GM21515 (cell line): Measurements from ENCODE around the gene NFIX.

Source experiments
- ATAC-seq: cut with Tn5 transposase; IDR thresholded peaks from one replicate; pipeline ENCODE4 v1.9.1; 2021; ENCODE audit not compliant: unreplicated experiment

NFIX gene

DNA sequence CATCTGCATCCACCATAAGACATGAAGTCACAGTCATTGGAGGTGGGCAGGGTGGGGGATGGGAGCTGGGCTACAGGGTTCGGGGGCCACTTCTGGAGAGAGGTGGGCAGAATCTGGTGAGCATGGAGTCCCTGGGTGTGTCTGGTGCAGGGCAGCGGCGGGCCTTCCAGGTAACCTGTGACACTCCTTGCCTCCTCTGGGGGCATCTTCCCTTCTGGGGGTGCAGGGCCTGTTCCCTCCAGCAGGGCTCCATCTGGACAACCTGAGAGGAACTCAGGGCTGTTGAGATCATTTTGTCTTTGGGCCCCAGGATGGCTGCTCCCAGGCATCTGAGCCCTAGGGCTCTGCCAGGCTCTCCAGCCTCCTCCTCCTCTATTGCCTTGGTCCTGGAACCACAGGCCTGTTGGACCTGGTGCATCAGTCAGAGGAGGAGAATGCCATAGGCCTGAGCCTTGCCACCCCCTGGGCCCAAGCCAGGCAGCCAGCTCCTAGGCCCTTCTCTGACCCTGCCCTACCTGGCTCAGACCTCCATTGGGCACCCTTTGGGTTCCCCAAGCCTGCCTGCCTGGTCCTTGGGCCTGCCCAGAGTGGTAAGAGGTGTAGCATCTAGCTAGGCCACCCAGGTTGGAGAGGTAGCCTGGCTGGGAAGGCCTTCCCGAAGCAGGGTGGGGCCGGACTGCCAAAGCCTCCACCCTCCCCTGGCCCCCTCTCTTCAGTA lies 94.0 kb downstream of the NFIX start:
- no peak for ATAC-seq

DNA sequence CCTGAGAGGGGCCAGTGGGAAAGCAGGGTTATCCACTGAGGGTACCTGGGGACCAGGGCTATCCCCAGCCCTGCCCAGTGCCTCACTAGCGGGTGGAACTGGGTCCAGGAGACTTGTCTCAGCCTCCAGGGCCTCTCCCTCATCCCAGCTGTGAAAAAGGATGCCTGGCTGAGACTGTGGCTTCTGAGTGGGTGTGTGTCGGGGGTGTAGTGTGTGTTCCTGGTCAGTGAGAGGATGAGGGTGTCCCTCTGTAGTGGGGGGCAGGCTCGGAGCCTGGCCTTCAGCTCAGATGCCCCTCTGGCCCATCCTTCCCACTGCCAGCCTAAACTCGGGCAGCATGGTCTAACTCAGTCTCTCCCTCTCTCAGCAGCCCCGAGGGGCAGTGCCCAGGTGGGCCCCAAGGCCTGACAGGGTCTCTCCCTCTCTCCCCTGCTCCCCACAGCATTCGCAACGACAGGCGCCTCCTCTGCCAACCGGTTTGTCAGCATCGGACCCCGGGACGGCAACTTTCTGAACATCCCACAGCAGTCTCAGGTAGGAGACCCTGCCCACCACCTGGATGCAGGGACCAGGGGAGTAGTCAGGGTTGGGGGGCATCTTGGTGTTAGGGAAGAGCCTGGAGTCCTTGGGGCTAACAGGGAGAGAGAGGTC lies 94.7 kb downstream of the NFIX start:
- ATAC-seq: no peak

DNA sequence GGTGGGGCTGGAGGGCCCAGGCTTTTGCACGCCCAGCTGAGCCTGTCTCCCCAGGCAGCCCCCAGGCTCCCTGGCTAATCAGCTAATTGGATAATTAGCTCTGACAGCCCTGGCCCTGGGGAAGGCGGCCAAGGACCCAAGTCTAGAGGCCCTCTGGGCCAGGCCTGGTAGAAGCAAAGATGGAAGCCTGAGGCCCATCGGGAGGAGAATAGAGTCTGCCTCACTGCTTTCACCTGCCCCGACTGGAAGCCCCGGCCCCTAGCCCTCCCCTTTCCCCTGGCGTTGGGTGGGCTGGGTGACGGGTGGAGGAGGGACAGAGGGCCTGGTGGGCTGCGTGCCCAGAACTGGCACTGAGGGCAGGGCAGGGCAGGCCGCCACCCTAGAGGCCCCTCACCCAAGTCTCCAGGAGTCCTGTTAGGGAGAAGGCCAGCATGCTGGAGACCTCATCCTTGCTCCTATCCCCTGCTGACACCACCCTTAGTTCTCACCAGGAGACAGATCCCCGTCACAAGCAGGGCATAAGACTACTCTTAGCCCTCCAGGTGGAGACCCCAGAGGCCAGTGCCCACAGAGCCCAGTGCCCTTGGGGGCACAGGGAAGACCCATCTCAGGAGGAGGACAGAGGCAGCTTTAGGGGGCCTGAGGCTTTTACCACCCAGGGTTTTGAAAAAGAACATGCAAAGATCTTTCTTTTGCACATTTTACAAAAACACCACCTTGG lies 95.4 kb downstream of the NFIX start:
- ATAC-seq: no peak

- no peak for ATAC-seq
These were observed 96.3 kb downstream of the NFIX start for GRCh38 chr19:13091400-13092157.

DNA sequence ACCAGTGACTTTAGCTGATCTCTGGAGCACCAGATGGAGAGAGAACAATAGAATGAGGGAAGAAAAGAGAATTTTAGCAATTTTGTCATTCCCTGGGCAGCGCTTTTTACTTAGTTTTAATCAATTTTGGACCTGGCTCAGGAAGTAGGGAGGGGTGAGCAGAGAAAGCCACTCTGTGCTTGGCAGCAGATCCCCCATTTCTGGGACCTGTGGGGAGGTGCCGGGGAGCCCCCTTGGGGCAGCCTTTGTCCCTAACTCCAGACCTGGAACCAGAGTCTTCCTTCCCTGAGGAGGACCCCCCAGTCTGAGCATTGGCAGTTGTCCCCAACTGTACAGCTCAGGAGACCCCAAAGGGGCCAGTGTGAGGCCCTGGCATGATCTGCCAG lies 96.9 kb downstream of the NFIX start:
- no peak for ATAC-seq

GRCh38 chr19:13092606-13093235 lies 97.4 kb downstream of the NFIX start:
- ATAC-seq: no peak

GRCh38 chr19:13093407-13094105 lies 98.3 kb downstream of the NFIX start:
- peak; percentile 56 for ATAC-seq

GRCh38 chr19:13094106-13094504 lies 98.8 kb downstream of the NFIX start:
- no peak for ATAC-seq

GRCh38 chr19:13094771-13095392 lies 99.6 kb downstream of the NFIX start:
- no peak for ATAC-seq

DNA sequence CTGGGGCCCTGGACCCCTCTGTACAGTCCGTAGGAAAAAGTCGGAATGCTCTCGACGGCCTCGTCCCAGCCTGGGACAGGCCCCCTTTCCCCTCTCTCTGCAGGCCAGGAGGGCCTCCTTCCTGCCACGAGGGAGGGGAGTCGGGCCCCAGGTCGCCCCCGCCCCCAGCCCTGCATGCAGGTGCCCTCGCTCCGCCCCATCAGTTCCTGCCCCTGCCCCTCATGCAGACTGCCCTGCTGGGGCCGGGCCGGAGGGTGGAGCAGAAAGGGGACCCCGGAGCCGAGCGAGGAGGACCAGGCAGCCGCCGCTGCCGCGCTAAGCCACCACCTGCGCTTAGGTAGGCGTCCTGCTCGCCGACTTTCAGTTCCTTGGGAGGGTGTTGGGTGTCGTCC lies 100.1 kb downstream of the NFIX start:
- no peak for ATAC-seq

GRCh38 chr19:13095934-13096927 lies 101.0 kb downstream of the NFIX start:
- ATAC-seq: no peak

DNA sequence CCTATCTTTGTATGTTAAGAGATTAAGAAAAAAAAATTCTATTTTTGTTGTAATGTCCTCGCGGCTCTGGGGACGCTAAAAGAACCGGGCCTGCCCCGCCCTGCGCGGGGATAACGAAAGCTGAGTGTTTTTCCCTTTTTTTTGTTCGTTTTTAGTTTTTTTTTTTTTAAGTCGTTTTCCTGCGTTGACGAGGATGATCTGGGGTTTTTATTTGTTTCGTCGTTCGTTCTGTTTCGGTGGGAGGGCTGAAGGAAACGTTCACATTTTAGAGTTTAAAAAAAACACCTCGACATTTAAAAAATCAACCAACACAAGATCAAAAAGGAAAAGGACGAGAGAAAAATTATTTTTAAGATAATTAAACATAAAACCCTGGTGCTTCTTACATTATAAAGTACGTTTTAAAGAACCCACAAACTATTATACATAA lies 101.8 kb downstream of the NFIX start:
- no peak for ATAC-seq

- no peak for ATAC-seq
These were observed 102.4 kb downstream of the NFIX start for GRCh38 chr19:13097463-13098258.

- no peak for ATAC-seq
These were observed 103.2 kb downstream of the NFIX start for GRCh38 chr19:13098277-13099072.

GRCh38 chr19:13099073-13099999 lies 104.1 kb downstream of the NFIX start:
- no peak for ATAC-seq

DNA sequence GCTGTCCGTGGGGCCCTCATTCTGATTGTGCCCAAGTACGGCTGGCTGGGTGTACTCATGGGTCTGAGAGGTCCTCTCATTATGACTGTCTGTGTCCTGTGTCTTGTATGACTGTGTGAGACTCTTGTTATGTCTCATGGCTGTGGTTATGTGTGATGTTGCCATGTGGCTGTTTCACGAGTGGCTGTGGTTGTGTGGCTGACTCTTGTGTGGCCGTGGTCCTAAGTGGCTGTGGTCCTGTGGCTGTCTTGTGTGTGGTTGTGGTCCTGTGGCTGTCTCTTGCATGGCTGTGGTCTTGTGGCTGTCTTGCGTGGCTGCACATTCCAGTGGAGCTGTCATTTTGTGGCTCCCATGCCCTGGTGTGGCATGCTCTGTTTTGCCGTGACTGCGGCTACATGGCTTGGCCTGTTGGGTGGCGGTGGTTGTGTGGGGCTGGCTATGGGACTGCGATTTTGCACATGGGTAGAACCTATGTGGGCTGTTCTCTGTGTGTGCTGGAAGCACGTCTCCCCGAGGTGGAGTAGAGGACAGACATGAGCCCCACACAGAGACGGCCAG lies 104.8 kb downstream of the NFIX start:
- ATAC-seq: no peak
